GM18867 (cell line): ENCODE data around the gene C16orf54.
"Not testable (repeated sequence)": the region's sequence is repeated elsewhere in the genome, so short reads cannot be mapped to it uniquely, and the experiment has no call there.

Experiments used
- ATAC-seq: cut with Tn5 transposase; IDR thresholded peaks from one replicate; pipeline ENCODE4 v1.9.1; 2021; ENCODE audit warnings: mild to moderate bottlenecking, moderate library complexity; ENCODE audit not compliant: unreplicated experiment

C16orf54 gene

GRCh38 chr16:29710227-29711219 is 35.3 kb downstream of the C16orf54 start:
- no peak for ATAC-seq

DNA sequence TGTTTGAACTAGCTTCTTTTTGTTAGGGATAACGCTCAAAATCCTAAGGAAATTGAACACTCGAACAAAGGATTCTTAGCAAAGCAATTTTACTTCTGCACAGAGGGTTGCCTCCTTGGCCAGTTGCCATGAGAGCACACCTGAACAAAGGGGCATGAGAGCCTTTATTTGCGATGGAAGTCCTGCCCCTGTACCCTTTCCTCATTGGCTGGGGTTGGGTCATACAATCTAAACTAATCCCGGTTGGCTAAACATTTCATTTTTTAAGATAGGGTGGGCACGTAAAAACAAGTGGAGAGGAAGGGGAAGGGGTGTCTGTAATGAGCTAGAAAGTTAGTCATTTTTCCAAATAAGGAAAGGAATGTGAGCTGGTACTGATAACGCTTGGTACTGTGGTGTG is 36.1 kb downstream of the C16orf54 start:
- not testable (repeated sequence) for ATAC-seq

- ATAC-seq, result no peak
Measured at GRCh38 chr16:29708917-29709600, 36.7 kb downstream of the C16orf54 start.

- ATAC-seq, result not testable (repeated sequence)
Measured at GRCh38 chr16:29707160-29707559, 38.6 kb downstream of the C16orf54 start.

DNA sequence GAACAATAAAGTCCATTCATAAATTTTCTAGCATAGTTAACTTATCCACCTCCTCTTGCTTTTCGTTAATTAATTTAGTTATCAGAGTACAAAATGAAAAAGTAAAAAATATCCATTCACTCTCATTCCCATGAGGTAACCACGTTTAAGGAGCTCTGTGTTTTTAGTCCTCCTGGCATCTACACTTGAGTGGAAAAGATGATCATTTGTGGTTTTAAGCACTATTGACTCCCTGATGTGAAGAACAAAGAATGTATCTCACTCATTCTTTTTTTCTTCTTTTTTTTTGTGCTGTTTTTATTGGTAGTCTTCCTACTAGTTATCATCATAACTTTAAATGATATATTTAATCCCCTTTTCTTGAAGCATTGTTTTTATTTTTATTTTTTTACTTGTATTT is 40.8 kb downstream of the C16orf54 start:
- no peak for ATAC-seq

GRCh38 chr16:29702269-29702668 is 43.5 kb downstream of the C16orf54 start:
- ATAC-seq, result no peak

DNA sequence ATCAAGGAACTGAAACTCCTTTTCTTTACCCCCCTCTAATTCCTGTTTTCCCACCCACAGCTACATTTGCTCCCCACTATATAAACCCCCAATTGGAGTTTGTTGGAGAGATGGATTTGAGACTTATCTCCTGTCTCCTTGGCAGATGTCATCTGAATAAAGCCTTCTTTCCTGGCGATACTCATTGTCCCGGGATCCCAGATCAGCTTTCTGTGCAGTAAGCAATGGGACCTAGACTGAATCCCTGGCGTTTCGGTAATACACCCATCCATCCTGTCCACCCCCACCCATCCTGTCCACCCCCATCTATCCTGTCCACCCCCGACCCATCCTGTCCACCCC is 44.6 kb downstream of the C16orf54 start:
- ATAC-seq, result no peak

- no peak for ATAC-seq
Measured at GRCh38 chr16:29700253-29700987, 45.4 kb downstream of the C16orf54 start.

DNA sequence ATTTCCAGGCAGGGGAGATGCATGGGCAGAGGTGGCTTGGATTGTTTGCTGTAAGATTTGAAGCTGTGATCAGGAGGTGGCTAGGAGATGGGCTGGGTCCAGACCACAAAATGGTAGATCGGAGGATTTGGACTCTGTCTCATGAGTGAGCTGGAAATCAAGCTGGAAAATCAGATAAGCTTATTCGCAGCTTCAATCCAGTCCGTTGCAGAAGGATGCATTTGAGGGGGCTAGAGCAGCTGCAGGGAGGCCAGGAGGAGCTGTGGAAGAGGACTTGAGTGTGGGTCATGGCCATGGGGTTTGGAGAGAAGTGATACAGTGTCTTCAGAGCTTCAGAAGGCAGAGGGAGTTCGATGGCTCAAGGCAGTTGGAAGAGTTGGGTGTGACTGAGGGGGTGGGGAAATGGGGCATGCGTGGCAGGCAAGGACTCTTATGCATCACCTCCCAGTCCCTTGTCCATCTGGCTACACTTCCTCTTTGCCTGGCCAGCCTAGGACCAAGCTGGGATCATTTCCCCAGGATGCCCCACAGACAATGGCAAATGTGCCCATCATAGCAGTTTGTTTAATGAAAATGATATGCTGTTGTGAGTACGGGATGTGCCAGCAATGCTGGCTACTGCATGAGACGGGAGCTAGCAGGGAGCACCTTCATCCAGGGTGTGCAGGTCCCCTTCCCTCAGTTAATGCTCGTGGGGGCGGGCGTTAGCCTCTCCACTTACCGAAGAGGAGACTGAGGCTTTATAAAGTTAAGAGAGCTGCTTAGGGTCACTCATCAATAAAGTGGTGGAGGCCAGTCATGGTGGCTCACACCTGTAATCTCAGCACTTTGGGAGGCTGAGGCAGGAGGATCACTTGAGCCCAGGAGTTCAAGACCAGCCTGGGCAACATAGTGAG is 46.2 kb downstream of the C16orf54 start:
- no peak for ATAC-seq

DNA sequence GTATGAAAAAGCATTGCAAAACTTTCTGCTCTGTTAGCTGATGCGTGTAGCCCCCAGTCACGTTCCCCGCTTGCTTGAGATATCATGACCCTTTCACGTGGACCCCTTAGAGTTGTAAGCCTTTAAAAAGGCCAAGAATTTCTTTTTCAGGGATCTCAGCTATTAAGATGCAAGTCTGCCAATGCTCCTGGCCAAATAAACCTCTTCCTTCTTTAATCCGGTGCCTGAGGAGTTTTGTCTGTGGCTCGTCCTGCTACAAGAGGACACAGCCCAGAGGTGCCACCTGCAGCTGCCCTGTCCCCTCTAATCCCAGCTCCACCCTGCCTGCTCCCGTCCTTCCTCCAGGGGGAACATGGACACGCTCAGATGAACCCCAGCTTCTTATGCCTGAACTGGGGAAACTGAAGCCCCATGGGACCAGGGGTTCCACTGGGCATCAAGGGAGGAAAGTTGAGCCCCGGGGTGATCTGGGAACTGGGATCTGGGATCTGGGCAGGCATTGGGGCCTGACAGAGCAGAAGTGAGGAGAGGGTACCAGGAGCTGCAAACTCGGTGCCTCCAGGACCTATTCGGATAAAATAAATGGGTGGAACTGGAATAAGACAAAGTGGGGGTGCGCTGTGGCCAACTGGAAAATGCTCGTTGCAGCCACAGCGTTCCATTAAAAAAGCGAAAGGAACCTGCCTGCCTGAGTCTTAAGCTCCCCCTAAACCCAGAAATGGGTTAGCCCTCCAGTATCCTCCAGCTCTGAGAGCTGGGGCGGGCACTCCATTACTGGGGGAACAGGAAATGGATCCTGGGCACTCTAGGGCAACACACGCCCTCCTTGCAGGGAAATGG is 47.1 kb downstream of the C16orf54 start:
- ATAC-seq, result no peak

DNA sequence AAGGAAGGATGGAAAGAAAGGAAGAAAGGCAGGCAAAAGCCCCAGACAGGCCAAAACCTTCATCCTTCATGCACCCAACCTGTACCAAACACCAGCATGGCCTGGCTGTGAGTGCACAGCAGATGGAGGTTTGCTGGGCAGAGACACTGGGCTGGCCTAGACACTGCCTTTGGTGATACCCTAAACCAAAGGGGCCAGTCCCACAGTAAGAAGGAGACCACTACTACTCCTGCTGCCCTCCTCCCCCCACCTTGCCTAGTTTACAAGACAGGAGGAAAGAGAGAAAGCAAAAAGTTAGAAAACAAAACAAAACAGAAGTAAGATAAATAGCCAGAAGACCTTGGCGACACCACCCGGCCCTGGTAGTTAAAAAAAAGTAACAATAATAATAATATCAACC is 47.7 kb downstream of the C16orf54 start:
- no peak for ATAC-seq

DNA sequence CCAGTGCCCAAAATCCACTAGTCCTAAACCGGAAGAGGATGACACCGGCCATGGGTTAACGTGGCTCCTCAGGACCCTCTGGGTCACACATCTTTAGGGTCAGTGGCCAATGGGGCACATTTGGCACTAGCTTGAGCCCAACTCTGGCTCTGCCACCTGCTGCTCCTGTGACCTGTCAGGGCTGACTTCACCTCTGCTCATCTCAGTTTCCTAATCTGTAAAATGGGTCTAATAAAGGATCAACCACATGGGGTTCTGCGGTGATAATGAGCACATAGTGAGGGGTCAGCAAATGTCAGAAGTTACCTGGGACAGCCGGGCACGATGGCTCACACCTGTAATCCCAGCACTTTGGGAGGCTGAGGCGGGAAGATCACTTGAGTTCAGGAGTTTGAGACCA is 48.4 kb downstream of the C16orf54 start:
- no peak for ATAC-seq

GRCh38 chr16:29696881-29697331 is 48.9 kb downstream of the C16orf54 start:
- no peak for ATAC-seq

- ATAC-seq, result not testable (repeated sequence)
Measured at GRCh38 chr16:29695675-29696074, 50.1 kb downstream of the C16orf54 start.

DNA sequence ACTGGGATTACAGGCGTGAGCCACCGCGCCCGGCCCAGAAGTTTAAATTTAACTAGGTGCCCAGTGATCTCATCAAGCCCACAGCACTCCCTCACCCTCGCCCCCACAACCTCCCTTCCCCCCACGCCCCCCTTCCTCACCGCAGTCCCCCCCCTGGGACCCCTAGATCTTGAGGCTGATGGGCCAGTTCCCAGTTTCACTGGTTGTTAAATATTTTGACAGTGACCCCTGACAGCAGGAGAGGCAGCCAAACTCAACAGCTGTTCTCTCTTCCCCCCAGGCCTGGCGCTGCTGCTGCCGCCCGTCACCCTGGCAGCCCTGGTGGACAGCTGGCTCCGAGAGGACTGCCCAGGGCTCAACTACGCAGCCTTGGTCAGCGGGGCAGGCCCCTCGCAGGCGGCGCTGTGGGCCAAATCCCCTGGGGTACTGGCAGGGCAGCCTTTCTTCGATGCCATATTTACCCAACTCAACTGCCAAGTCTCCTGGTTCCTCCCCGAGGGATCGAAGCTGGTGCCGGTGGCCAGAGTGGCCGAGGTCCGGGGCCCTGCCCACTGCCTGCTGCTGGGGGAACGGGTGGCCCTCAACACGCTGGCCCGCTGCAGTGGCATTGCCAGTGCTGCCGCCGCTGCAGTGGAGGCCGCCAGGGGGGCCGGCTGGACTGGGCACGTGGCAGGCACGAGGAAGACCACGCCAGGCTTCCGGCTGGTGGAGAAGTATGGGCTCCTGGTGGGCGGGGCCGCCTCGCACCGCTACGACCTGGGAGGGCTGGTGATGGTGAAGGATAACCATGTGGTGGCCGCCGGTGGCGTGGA is 51.2 kb downstream of the C16orf54 start:
- no peak for ATAC-seq

GRCh38 chr16:29692606-29693005 is 53.2 kb downstream of the C16orf54 start:
- not testable (repeated sequence) for ATAC-seq
